Measurements from ENCODE around the gene XRN2.
"Not testable (repeated sequence)": the region's sequence is repeated elsewhere in the genome, so short reads cannot be mapped to it uniquely, and the experiment has no call there.

Gene XRN2

DNA sequence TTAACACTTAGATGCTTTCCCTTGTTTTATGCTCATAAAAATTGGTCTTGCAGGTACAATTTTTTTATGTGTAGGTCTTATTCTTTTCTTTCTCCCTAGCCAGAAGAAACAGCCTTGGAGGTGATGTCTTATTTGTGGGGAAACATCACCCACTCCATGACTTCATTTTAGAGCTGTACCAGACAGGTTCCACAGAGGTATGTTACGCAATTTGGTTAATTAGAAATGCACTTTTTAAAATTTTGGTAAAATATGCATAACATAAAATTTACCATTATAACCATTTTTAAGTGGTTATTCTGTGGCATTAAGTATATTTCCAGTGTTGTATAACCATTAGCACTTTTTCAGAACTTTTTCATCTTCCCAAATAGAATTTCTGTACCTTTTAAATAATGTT lies 52.9 kb downstream of the XRN2 start:
- DNase-seq = no peak

GRCh38 chr20:21356386-21356785 lies 53.3 kb downstream of the XRN2 start:
- no peak for DNase-seq

DNA sequence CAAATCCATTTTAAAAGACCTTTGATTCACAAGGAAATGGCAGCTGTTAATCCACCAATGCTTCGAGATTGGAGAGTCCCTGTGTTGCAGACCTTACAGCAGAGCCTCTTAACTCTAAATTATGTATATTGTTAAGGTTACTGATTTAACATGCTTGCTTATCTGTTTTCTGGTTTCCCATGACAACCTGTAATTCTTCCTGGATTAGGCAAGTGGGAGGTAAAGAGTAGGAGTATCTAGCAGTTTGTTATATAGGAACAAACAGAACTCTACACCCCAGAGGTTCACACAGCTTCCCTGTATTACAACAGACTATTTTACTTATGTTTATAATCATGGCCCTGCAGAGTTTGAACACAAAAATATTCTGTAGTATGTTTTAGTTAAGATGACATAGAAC lies 54.7 kb downstream of the XRN2 start:
- no peak for DNase-seq

DNA sequence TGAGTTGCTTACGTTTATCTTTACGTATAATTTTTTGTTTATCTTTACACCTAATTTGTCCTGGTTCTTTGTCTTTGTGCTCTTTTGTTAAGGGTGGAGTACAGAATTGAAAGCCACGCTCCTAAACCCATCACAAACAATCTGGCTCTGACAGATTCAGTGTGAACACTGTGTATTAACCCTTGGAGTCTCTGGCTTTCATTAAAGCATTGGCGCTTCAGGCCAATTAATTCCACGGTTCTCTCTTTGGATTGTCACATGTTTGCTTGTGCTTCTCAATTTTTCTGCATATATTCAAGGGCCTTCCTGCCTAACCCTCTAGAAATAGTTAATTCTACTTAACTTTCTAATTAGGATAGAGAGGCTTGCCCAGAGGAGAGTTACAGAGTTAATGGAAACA lies 55.6 kb downstream of the XRN2 start:
- no peak for DNase-seq

- DNase-seq = no peak
Observed at GRCh38 chr20:21360705-21361104, 57.6 kb downstream of the XRN2 start.

DNA sequence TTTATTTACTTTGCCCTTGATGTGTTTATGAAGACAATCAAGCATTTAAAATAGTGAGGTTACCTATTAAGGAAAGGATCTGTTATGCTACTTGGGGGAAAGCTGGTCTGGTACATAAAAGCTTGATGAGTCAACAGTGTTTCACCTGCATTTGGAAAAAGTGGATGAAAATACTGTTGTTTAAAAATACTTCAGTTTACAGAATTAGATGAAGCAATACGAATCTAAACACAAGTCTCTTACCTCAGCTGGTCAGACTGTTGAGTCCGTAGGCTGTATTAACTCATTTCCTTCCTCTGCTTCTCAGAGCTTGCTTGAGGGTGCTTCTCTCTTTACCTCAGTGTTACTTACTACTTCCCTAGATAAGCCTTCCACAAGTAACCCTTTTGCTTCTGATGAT lies 58.1 kb downstream of the XRN2 start:
- DNase-seq = peak; percentile 55

GRCh38 chr20:21364413-21364812 lies 61.3 kb downstream of the XRN2 start:
- no peak for DNase-seq

DNA sequence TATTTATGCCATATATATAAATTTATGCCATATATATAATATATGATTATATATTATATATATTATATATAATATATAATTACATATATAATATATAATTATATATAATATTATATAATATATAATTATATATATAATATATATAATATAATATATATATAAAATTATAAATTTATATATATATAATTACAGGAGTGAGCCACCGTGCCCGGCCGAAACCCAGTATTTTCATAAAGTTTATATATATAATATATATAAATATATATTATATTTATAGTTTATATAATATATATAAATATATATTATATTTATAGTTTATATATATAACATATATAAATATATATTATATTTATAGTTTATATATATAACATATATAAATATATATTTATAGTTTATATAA lies 62.6 kb downstream of the XRN2 start:
- no peak for DNase-seq

DNA sequence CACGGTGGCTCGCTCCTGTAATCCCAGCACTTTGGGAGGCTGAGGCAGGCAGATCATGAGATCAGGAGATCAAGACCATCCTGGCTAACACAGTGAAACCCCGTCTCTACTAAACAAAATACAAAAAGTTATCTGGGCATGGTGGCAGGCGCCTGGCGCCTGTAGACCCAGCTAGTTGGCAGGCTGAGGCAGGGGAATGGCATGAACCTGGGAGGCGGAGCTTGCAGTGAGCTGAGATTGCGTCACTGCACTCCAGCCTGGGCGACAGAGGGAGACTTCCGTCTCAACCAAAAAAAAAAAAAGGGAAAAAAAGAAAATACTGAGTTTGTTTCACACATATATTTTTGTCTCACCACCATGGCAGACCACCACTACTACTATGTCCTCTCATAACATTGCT lies 63.1 kb downstream of the XRN2 start:
- DNase-seq = not testable (repeated sequence)

- DNase-seq = no peak
Observed at GRCh38 chr20:21368791-21369190, 65.7 kb downstream of the XRN2 start.

DNA sequence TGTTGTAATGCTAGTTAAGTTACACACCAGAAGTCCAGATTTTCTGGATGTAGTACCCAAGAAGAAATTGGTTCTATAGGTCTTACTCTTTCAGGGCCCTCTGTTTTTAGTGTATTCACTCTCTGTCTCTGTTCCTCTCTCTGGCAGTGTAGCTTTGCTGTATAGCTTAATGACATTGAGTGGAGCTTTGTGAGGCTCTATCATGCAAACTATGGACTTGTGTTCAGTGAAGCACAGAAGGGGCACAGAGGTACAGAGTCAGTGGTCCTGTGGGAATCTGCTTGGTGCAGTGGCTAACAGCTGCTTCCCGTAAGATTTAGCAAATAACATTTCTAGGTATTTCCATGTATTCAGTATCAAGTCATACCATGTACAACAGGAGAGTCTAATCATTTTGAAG lies 68.1 kb downstream of the XRN2 start:
- no peak for DNase-seq

DNA sequence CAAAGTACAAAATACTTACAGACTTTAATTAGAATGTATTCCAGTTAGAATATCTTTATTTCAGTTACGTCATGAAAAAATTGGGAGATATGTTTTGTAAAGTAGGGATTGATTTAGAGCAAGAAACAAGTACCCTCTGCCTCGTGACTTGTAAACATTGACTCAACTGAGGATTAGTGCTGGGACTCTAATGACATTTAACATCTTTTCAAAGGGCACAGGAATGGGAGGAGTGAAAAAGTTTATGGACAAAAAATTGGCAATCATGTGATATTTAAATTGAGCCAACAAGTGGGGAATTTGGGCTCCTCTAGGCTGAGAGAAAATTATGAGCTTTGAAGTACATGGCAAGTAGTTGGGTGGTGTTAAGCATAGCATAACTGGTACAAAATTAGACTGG lies 68.9 kb downstream of the XRN2 start:
- no peak for DNase-seq

DNA sequence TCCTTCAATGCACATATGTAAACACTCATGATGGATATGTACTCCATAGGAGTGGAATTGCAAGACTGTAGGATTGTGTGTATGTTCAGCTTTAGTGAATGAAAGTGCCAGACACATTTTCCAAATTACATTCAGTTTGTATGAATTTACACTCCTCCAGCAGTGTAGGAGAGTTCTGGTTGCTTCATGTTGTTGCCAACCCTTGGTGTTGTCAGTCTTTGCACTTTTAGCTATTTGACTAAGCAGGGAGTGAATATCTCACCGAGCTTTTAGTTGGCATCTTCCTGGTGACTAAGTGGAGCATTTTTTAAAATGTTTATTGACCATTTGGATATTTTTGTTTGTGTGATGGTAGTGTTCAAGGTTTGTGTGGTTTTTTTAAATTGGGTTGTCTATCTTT lies 70.3 kb downstream of the XRN2 start:
- no peak for DNase-seq

DNA sequence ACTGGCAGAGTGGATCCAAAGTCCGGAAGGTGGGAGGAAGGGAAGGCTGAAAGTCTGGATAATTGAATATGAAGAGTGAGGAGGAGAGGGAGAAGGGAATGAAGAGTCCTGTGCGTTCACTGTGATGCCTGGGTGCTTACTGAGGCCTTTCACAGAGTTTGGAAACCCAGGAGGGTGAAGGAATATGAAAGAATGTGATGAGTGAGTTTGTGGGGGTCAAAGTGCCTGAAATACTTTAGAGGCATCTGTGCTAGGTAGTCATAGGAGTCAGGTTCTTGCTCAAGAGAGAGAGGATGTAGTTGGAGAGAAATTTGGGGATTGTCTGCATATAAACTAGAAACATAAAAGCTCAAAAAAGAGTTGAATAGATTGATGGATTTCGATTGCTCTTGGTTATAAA lies 73.5 kb downstream of the XRN2 start:
- no peak for DNase-seq

- no peak for DNase-seq
Observed at GRCh38 chr20:21377701-21378100, 74.6 kb downstream of the XRN2 start.

GRCh38 chr20:21378259-21378658 lies 75.1 kb downstream of the XRN2 start:
- DNase-seq = no peak

- DNase-seq = no peak
Observed at GRCh38 chr20:21380711-21381110, 77.6 kb downstream of the XRN2 start.

DNA sequence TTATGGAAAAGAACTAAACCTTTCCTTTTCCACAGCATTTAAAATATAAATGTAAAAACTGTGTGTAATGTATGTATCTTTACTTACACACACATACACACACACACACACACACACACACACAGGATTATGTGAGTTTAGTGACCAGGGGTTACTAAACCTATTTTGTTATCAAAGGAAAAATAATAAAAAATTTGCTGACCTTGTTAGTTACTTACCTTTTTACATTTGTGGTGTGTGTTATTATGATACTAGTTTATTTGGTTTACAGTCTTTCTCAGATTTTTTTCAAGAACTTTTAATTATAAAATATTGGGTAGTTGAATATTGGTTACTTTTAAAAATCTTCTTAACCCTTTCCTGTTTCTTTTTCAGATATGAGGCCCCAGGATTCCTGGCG lies 78.5 kb downstream of the XRN2 start:
- no peak for DNase-seq

DNA sequence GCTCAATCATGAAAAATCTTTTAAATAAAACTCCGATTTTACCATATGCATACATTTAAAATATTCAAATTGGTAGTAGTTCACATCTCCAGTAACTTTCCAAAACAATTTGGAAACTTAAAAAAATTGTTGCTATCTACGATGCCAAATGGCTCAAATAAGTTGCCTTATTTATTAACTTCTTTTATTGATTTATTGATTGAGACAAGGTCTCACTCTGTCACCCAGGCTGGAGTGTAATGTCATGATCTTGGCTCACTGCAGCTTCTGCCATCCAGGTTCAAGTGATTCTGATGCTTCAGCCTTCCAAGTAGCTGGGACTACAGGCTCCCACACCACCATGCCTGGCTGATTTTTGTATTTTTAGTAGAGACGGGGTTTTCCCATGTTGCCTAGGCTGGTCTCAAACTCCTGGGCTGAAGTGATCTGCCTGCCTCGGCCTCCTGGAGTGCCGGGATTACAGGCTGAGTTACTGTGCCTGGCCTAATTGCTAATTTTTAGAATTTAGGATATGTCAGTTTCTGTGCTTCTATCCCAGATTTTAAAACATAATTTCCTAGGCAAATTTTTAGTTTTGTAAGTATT lies 81.3 kb downstream of the XRN2 start:
- no peak for DNase-seq

- no peak for DNase-seq
Observed at GRCh38 chr20:21386111-21386510, 83.0 kb downstream of the XRN2 start.

DNA sequence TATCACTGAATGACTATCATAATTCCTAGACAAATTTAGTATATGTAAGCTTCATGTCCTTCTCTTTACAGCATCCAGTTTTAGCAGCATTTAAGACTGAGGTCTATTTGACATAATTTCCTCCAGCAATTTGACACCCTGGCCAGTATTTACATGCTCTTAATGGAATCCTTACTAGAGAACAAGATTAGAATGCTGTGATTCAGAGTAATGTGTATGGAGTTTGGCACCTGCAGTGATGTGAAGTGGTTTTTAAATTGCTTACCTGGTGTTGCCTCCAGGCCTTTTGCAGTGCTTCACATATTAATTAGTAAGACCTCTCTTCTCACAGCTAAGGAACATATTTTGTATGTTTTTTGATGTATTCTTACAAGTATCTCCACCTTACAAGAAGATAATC lies 84.4 kb downstream of the XRN2 start:
- no peak for DNase-seq

GRCh38 chr20:21388566-21388965 lies 85.4 kb downstream of the XRN2 start:
- no peak for DNase-seq

- no peak for DNase-seq
Observed at GRCh38 chr20:21389368-21389767, 86.2 kb downstream of the XRN2 start.

- no peak for DNase-seq
Observed at GRCh38 chr20:21390768-21391167, 87.6 kb downstream of the XRN2 start.

DNA sequence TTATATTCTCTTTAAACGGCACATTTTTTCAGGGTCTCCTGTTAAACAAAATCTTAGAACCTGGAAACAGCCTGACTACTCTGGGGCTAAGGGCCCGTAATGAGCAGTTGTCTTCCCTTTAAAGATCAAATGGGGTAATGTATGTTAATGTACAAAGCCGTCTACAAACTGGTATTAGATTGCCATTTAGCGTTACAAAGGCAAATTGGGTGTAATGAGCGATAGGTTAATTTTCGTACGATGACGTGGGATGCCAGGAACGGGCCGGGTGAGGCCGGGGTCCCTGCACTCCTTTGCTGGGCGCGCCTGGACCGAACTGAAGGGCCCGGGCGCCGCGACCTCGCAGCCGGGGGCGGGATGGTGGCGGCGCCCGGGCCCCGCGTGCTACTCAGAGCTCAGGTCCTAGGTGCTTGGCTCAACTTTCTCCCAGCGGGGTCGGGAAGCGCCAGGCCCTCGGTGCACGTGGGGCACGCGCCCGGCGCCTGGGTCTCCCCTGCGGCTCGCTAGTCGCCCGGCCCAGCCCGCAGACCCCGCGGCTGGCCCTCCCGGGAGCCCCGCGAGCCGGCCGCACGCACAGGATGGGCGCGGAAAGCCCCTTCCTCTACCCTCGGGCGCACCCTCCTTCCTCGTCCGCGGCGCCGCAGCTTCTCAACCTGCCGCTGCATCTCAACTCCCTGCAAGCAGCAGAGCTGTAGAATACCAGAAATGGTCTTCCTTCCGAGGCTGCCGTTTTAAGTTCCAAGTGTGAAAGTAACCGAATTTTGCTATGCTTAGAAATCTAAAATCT lies 88.2 kb downstream of the XRN2 start:
- peak; percentile 33 for DNase-seq

Measured in hematopoietic multipotent progenitor cell treated with erythropoietin and hydrocortisone succinate and interleukin-3 and kit ligand, for 4 days (in vitro differentiated cells).